ENCODE measurements around the gene ECEL1. TPM values are rescaled to one million over a fixed set of nuclear protein-coding genes. Genes with fewer than 3 reads are reported as not detected.

Gene ECEL1
- total RNA-seq, 4 donors from 2014 or later = 0.68 to 0.83 TPM; not detected in 2

DNA sequence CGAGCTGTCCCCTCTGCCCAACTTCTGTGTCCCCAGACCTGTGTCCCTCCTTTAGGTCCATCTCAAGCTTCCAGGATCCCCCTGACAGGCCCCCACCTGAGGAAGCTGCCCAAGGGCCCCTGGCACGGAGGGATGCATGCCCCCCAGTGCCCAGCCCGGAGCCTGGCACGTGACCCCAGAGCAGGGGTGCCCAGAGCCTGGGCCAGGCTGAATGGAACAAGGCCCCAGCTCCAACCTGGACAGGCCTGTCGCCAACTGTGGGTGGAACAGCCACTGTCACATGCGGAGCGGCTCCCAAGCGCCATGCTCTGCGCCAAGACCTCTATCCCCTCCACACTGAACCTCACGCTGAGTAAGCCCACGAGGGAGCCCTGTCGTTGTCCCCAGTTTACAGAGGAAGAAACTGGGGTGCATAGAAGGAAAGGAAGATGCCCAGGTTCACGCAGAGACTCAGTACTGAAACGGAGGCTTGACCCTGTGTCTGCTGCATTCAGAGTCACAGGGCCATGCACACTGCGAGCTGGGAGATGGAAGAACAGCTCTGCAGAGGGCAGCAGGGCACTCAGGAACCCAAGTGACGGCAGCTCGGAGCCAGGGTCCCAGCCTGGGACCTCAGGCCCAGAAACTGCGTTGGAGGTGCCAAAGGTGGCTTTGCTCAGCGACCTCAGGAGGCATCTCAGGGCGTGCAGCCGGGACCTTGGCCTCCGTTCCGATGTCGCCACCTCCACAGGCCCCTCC, 5.5 kb upstream of the ECEL1 start:
- TF ChIP-seq POLR2A (IDR thresholded peaks at IDR 0.05) = no peak
- TF ChIP-seq, protein P1, sequence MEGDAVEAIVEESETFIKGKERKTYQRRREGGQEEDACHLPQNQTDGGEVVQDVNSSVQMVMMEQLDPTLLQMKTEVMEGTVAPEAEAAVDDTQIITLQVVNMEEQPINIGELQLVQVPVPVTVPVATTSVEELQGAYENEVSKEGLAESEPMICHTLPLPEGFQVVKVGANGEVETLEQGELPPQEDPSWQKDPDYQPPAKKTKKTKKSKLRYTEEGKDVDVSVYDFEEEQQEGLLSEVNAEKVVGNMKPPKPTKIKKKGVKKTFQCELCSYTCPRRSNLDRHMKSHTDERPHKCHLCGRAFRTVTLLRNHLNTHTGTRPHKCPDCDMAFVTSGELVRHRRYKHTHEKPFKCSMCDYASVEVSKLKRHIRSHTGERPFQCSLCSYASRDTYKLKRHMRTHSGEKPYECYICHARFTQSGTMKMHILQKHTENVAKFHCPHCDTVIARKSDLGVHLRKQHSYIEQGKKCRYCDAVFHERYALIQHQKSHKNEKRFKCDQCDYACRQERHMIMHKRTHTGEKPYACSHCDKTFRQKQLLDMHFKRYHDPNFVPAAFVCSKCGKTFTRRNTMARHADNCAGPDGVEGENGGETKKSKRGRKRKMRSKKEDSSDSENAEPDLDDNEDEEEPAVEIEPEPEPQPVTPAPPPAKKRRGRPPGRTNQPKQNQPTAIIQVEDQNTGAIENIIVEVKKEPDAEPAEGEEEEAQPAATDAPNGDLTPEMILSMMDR (IDR thresholded peaks at IDR 0.05) = no peak
- TF ChIP-seq EP300 (IDR thresholded peaks at IDR 0.05) = no peak
- no peak for TF ChIP-seq POLR2AphosphoS5 (IDR thresholded peaks at IDR 0.05)

DNA sequence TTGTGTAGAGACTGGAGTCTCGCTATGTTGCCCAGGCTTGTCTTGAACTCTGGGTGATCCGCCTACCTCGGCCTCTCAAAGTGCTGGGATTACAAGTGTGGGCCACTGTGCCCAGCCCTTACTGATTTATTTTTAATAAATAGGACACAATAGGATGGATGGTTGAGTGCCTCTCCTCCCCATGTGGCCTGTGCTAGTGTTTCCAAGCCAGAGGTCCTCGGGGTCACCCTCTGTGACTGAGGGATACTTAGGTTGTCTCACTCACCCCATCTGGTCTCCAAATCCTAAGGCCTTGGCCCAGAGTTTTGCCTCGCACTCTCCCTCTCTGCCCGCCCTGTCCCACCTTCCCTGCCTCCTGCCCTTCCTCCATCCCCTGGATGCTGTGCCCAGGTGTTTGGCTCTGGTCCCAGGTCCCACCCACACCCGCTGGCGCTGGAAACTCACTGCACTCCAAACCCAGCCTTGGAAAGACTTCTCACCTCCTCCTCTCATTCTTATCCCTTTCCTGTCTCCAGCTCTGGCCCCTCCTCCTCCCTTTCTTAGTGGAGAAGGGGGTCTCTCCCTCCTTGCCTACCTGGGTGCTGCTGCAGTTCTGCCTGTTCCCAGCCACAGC, 4.7 kb upstream of the ECEL1 start:
- H3K27me3 ChIP-seq = peaks cover 33% of the 10 kb centered on the region

More for the DNA sequence above, 5.5 kb upstream of the ECEL1 start:
- H3K36me3 ChIP-seq = no peaks in the 10 kb centered on the region
- H3K27ac ChIP-seq = no peak overlapping the region
- no peaks in the 10 kb centered on the region for H3K4me1 ChIP-seq
- H3K9me3 ChIP-seq = no peaks in the 10 kb centered on the region
- whole genome bisulfite sequencing = 95% methylated on average over 13 of the region's 24 CpGs
- H3K4me3 ChIP-seq = no peak overlapping the region
- H3K27me3 ChIP-seq = peaks cover 32% of the 10 kb centered on the region
- no peak for DNase-seq (ENCODE audit: low spot score in 2 of 2)

GRCh38 chr2:232491139-232491780, 3.6 kb upstream of the ECEL1 start:
- H3K4me3 ChIP-seq = no peak overlapping the region
- TF ChIP-seq EP300 (IDR thresholded peaks at IDR 0.05) (no peak), POLR2A (IDR thresholded peaks at IDR 0.05) (no peak), POLR2AphosphoS5 (IDR thresholded peaks at IDR 0.05) (no peak)
- TF ChIP-seq, protein P1 (IDR thresholded peaks at IDR 0.05) = no peak

More for the DNA sequence above, 4.7 kb upstream of the ECEL1 start:
- TF ChIP-seq EP300 (IDR thresholded peaks at IDR 0.05) (no peak), POLR2AphosphoS5 (IDR thresholded peaks at IDR 0.05) (no peak), POLR2A (IDR thresholded peaks at IDR 0.05) (no peak)
- TF ChIP-seq, protein P1 (IDR thresholded peaks at IDR 0.05) = no peak
- DNase-seq (ENCODE audit: low spot score in 2 of 2) = peak in 1 of 2 donors; percentile 51
- Histone ChIP-seq H3K36me3 (no peaks in the 10 kb centered on the region), H3K4me3 (no peak overlapping the region), H3K4me1 (peaks cover 2% of the 10 kb centered on the region), H3K27ac (no peak overlapping the region), H3K9me3 (no peaks in the 10 kb centered on the region)
- 67% methylated on average over 8 of the region's 8 CpGs for WGBS

DNA sequence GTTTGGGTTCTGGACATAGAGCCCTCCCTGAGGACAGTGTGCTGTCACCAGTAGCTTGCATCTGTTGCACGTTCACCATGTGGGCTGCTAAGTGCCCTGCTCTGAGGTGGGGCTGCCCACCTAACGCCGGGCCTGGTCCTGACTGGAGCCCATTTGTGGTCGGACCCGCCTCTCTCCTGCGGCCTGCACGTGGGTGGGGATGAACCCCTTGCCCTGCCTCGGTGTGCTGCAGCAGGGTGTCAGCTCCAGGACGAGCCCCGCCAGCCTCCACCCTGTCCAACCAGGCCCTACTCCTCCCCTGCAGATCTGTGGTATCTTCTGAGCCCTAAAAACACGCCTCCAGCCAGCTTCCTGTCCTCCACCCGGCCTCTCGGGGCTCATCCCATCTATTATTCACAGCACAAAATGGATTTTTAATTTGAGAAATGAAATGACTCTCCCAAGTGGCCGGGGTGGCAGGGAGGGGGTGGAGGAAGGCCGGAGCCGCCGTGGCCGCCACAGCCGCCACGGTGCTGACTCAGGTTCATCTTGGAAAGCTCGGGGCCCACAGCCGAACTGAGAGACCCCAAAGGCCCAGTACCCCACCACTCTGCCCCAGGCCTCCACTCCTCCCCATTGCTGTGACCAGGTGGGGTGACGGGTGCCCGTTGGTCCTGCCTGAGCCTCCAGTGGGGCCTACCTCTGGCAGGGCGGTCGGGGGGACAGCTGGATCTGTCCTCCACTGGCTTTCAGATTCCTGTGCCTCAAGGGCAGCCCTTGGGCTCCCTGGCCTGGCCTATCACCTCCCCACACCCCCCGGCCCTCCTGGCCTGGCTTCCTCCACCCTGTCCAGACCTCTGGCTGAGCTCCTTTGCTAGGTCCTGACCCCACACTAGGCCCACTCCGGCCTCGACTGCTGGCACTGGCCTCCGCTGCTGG, 2.8 kb upstream of the ECEL1 start:
- DNase-seq (ENCODE audit: low spot score in 2 of 2) = peak in 1 of 2 donors; percentile 51
- Histone ChIP-seq H3K9me3 (no peaks in the 10 kb centered on the region), H3K27me3 (peaks cover 52% of the 10 kb centered on the region), H3K4me1 (peaks cover 21% of the 10 kb centered on the region), H3K27ac (no peak overlapping the region), H3K4me3 (no peak overlapping the region), H3K36me3 (no peaks in the 10 kb centered on the region)
- 85% methylated on average over 21 of the region's 30 CpGs for WGBS
- no peak for TF ChIP-seq EP300 (IDR thresholded peaks at IDR 0.05)

More at GRCh38 chr2:232491139-232491780, 3.6 kb upstream of the ECEL1 start:
- peak in 1 of 2 donors; percentile 30 for DNase-seq (ENCODE audit: low spot score in 2 of 2)
- Histone ChIP-seq H3K36me3 (no peaks in the 10 kb centered on the region), H3K9me3 (no peaks in the 10 kb centered on the region), H3K27ac (no peak overlapping the region), H3K4me1 (peaks cover 13% of the 10 kb centered on the region), H3K27me3 (peaks cover 44% of the 10 kb centered on the region)
- WGBS = 81% methylated on average over 12 of the region's 12 CpGs

GRCh38 chr2:232489516-232490220, 2.0 kb upstream of the ECEL1 start:
- 71% methylated on average over 7 of the region's 9 CpGs for WGBS
- no peaks in the 10 kb centered on the region for H3K9me3 ChIP-seq
- H3K36me3 ChIP-seq = no peaks in the 10 kb centered on the region
- no peak overlapping the region for H3K4me3 ChIP-seq
- H3K27me3 ChIP-seq = peaks cover 60% of the 10 kb centered on the region
- H3K4me1 ChIP-seq = peaks cover 24% of the 10 kb centered on the region
- TF ChIP-seq EP300 (IDR thresholded peaks at IDR 0.05) (no peak), POLR2A (IDR thresholded peaks at IDR 0.05) (no peak)
- H3K27ac ChIP-seq = no peak overlapping the region
- peak in 1 of 2 donors; percentile 48 for DNase-seq (ENCODE audit: low spot score in 2 of 2)
